GM19043 (cell line): Measurements from ENCODE around the gene WWOX.

Source experiments
- ATAC-seq: cut with Tn5 transposase; IDR thresholded peaks from one replicate; pipeline ENCODE4 v1.9.1; 2021; ENCODE audit warnings: low read depth; ENCODE audit not compliant: unreplicated experiment

Gene WWOX

DNA sequence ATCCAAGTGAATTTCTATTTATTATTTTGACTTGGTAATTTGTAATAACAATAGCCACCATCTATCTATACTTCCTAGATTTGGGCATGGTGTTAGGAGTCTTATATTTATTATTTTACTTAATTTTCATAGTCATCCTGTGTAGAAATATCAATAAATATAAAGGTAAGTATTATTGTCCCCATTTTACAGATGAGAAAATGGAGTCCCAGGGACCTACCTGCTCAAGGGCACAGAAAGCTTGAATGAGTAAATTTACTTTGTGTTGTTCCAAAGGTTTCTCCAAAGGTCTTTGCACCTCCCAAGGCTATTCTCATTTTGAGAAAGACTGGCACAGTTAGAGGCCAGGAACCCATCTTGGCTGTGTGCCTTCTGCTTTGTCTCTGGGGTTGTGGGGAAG is 738.3 kb downstream of the WWOX start:
- ATAC-seq = no peak

DNA sequence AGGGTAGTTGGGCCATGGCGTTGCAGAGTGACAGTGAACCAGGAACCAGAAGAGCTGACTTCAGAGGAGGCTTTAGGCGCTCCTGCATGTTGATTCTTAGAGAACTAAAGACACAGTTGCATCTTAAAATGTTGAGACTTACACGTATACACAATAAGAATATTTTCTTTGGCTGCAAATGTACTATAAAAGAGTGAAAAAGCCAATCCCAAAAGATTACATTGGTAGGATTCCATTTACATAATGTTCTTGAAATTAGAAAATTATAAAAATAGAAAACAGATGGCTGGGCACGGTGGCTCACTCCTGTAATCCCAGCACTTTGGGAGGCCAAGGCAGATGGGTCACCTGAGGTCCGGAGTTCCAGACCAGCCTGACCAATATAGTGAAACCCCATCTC is 738.8 kb downstream of the WWOX start:
- ATAC-seq = no peak

DNA sequence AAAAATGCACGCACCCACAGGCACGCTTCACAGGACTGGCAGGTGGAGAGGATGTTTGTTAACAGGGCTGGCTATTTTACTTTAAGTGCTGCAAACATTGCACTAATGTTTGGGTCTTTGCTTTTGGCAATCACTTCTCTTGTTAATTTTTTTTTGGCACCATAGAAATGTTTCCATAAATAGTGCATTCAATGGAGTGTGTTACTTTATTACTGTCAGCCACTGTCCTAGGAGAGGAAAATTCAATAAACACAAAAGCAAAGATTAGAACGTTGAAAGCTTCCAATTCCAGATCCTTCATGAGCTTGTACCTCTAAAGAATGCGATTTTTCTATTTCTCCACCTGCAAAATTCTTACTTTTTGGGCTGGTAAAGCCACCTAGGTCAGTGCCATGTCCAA is 743.5 kb downstream of the WWOX start:
- no peak for ATAC-seq

DNA sequence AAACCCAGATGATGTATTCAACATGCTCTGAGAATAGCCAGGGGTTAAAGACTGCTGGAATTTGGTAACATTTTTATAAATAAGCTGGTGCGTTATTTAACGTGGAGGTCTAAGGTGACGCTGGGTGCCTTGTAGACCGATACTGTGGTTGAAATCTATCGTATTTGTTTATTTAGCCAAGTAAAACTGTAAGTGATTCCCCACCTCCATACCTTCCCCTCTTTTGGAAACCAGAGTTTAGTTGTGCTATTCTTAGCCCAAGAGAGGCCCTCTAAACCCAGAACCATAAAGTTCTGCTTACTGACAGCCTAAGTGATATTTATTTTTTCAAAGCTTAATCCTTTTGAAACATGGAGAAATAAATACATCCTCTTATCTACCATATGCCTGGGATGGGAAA is 744.5 kb downstream of the WWOX start:
- ATAC-seq = no peak

DNA sequence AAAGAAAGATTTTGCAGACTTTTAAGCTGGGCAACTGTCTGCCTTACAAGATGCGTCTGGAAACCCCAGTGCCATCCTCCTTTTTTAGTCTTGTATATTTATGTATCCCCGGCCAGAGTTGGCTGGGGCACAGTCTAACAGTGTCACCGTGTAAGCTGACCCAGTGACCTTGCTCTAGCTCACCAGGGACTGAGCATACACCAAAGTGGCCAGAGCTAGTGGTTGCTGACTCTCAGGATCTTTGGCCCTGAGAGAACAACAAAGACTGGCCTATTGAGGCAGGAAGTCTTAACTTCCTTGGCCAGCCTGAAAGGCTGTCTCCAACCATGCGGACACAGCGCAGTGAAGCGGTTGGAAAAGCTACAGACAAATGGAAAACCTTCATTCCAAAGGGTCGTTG is 745.2 kb downstream of the WWOX start:
- ATAC-seq = no peak

DNA sequence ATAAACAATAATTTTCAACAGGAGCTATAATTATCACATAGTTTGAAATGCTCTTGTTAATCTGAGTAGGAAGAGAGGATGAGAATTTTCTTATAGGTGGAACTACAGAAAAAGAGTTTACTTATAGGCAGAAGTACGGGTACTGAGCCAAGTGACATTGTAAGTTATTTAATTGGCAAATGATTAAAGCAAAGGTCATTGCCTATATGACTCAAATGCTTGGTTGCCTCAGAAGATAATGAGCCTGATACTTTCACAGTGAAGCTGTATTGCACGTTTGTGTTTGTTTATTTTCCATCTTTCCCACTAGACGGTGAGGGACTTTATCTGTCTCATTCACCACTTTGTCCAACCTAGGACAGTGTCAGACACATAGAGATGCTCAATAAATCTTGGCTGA is 751.8 kb downstream of the WWOX start:
- ATAC-seq = no peak

DNA sequence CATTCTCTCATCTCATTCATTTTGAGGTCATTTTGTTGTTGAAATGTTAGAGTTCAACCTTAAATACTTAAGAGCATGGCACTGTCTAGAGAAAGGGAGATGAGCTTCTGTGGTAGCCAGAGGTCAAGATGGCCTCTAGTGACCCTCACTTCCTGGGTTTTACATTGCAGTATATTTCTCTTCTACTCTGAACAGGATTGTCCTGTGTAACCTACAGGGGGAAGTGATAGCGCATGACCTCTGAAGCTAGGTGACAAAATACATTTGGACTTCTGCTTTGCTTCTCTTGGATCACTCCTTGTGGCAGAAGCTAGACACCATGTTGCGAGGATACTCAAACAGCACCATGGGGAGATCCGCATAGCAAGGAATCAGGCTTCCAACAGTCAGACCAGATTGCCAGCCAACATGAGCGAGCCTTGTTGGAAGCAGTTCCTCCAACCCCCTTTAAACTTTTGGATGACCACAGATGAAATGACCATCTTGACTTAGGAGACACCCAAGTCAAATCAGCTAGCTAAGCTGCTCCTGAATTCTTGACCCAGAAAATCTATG is 752.7 kb downstream of the WWOX start:
- ATAC-seq = no peak

DNA sequence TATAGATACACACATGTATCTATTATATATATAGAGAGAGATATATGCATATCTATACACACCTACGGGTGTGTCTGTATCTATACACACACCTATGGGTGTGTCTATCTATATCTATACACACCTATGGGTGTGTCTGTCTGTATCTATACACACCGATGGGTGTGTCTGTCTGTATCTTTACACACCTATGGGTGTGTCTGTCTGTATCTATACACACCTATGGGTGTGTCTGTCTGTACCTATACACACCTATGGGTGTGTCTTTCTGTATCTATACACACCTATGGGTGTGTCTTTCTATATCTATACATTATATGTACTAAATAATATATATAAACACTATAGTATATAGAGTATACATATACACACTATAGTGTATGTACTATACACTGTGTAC is 762.6 kb downstream of the WWOX start:
- ATAC-seq = no peak

DNA sequence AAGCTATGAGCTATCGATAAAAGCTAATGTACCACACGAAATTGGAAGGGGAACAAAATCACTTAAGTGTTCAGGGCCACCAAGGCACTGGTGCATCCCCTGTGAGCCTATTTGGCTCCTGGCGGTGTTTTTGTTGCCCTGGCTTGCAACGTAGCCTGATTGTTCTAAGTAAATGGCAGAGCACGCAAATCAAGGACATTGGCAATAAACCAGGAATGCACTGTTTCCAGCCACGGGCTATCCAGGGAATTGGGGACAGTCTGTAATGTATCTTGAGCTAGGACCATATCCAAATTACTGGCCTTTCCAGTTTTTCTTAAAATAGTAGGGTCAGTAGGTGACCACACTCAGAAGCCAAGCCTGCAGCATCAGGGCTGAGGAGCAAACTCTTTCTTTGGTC is 767.1 kb downstream of the WWOX start:
- no peak for ATAC-seq

DNA sequence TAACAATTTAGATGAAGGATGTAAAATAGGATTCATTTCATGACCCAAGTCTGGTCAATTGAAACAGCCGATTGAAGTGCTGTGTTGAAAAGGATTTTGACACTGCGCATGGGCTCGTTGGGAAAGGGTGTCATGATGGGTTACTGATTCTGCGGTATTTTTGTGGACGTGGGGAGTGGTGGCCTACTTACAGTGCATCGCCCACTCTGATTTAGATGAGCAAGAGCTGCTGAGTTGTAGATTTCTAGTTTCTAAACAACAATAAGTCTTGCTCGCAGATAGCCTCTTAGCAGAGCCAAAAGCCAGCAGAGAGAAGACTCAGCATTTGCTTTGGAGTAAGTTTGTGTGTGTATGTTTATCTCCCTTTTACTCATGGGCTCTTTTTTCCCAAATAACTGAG is 770.0 kb downstream of the WWOX start:
- no peak for ATAC-seq

DNA sequence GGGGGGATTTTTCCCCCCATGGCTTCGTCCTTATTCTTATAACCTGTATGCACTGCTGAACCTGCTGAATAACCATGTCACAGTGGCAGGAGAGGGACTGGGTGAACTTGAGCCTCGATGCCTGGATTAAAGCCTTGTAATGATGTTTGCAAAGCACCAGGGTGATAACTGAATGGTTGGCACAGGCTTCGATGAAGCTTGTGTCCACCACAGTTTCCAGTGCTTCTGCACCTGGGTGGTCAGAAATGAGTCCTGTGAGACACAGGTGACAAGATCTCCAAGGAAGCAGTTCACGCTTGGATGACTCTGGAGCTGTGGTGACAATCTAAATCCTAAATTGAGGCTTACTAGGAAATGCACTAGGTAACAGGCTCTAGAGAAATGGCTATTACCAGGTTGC is 771.8 kb downstream of the WWOX start:
- no peak for ATAC-seq

DNA sequence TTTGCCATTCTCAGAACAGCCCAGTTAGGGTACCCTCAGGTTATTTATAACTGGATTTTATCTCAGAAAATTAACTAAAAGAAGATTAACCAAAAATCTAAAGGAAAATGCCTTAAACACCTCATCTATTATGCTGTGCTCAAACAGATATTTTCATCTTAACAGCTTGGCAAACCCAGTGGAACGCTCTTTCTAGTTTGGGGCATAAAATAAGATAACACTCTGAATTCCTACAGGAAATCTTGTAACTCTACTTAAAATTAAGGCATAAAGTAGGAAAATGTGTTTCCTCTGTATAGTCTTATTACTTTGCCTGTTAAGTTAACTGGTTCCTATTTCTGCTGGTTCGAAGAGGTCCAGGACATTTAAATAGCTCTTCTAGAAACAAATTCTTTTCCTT is 777.2 kb downstream of the WWOX start:
- no peak for ATAC-seq

DNA sequence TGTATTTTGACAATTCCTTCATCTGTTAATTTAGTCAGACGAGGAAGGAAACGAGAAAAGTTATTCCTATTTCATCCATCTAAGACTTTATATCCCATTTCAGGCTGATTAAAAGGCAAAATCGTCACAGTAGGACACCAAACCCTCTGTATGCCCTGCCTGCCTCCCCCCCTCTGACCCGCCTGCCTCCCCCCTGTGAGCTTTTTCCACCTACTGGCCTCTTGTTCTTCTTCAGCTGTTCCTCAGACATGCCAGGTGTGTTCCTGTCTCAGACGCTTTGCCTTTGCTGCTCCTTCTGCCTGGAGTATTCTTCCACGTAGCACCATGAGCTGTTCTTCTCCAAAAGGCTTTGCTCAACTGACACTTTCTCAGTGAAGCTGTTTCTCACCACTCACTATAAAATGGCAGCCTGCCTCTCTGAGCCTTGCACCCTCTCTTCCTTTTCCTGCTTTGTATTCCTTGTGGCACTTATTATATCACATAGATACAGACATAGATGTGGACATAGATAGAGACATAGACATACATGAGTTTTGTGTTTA is 777.7 kb downstream of the WWOX start:
- no peak for ATAC-seq

DNA sequence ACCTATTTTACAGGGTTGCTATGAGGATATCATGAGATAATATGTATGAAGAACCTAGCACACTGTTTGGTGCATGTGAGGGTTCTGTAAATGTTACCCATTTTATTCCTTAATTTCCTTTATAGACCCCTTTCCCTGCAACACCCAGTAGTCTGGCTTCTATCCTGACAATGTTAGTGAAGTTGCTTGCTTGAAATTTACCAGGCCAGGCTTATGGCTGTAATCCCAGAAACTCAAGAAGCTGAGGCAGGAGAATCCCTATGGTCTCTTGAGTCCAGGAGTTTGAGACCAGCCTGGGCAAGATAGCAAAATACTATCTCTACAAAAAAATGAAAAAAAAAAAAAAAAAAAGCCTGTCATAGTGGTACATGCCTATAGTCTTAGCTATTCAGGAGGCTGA is 779.1 kb downstream of the WWOX start:
- ATAC-seq = no peak

DNA sequence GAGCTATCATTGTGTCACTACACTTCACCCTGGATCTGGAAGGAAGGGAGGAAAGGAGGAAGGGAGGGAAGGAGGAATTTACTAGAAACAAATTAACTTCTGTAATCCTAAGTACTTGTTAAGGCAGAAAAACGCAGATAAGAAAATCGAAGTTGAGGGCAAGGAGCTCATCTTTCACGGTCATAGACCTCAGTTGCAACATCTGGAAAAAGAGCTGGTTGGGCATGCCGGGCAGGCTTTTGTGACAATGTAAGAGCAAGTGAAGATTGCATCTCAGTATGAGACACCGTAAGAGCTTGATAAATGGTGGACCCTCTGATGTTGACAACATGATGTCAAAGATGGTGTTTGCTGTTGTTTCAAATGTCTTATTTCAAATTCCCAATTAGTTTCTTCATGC is 779.6 kb downstream of the WWOX start:
- ATAC-seq = no peak

DNA sequence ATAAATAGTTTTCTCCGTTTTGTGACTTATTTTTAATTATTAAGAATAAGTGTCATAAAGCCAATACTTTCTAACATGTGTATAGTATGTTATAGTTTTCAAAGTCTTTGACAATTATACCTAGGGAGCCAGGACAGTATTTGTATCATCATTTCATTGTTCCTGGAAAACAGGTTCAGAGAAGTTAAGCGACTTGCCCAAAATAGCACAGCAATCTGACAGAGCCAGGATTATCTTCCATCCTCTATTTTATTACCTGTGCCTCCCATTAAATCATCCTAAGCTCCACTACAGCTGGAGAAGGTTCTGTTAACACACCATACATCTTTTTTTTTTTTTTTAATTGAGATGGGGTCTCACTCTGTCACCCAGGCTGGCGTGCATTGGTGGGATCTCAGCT is 782.7 kb downstream of the WWOX start:
- no peak for ATAC-seq

DNA sequence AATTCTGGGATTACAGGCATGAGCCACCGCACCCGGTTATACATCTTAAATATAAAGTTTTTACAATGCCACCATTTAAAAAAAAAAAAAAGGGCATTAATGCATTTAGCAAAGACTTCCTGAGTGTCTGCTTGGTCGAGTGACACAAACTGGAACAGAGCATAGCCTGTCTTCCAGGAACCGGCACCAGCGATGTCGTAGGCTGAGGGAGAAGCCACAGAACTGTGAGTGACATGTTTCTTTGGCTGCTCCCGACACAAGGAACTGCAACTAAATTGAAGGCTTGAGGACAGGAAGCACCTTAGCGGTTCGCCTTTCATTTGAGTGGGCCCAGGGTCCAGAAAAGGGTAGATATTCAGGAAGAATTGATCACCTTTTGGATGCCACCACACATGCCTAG is 783.3 kb downstream of the WWOX start:
- no peak for ATAC-seq

DNA sequence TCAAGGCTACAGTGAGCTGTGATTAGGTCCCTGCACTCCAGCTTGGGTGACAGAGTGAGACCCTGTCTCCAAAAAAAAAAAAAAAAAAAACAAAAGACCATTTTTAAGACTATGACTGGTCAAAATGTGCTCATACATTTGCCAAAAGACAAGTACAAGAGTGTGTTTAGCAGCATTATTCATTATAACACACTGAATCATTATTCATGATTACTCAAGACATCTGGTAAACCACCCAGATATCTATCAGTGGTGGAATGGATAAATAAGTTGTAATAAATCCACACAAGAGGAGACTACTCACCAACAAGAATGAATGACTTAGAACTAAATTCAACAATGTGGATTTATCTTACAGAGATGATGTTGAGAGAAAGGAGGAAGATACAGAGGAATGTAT is 784.8 kb downstream of the WWOX start:
- ATAC-seq = no peak

DNA sequence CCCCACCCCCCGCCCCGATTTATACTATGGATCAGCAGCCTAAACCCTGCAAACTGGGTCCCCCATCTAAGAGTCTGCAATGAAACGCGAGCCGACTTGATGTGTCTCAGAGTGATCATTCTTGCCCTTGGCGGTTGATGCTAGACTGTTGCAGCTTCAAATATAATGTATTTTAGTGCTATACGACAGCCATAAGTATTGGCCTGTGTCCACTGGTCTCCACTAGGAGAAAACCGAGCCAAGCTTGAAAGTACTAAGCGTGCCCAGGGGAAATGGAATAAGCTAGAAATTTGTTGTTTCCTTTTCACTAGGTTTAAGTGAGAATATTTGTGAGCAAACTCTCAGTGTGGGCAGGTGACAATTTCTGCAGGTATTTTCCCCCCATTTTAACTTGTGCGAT is 789.9 kb downstream of the WWOX start:
- no peak for ATAC-seq

DNA sequence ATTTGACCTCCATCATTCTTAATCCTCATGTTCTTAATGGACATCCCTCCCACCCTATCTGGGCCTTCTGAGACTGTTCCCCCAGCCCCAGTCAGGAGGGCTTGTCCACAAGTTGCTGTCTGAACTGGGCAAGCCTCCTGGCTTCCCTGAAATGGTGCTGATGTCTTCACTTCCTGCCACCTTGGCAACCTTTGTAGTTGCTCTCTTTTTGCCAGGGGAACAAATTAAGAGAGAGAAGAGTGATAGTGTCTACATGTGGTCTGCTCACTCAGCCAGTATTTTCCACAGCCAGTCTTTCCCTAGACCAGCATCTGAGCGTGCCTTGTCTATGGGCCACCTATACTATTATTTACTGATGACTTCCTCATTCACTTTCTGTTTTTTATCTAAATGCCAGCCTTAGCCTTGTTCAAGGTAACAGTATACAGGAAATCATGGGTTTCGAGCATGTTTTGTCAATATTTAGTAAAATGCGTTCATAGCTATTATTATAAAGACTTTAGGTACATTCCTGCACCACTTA is 791.0 kb downstream of the WWOX start:
- ATAC-seq = no peak

DNA sequence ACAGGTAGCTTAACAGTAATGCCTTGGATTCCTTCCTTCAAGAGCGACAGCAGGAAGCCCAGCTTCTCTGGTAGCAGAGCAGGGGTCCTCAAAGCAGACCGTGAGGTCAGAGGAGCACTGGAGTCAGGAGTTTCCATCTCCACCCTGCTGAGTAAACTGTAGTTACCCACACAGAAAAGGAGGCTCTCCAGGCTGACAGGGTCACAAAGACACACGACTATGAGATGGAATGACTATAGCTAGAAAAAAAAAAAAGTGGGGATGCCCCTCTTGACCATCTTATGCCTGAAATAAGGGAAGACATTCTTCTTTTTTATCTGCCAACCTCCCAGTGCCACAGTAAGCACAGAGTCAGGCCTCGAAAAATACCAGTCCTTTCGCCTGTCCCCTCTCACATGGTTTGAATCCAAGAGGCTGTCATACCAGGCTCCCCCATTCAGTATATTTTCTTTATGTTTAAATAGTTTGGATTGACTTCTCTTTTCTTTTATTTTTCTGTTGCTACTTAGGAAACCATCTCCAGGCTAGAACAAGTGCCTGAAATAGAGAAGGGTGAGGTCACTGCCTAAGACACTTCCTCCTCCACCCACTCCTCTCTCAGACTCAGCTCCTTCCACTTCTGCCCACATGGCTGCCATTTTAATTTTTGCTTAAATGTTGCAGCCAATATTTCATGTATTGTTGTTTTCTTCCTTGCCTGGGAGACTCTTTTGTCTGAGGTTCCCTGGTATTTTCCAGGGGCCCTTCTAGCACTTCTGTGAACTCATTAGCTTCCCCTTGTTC is 793.7 kb downstream of the WWOX start:
- ATAC-seq = no peak

DNA sequence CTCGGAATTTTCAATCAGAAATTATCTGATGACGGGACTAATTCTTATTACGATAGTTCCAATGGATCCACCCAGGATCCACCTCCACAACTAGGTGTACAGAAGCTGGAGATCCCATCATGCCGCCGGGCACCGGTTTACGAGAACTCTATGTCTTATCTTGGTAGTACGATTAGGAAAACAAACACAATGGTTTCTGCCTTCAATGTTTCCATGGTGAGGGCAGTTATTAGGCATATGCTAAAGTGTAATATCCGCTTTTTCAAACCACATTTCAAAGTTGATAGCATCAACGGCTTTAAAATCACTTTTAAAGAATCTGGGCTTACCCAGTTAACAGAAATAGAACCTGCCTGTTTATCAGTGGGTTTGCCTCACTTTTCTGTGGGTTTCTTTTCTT is 795.4 kb downstream of the WWOX start:
- no peak for ATAC-seq
